Neural cell (in vitro differentiated cells): Measurements from ENCODE around the gene MKRN1. TPM values are rescaled to one million over a fixed set of nuclear protein-coding genes. Genes with fewer than 3 reads are reported as not detected.

Experiments used
- H2AFZ ChIP-seq: fragments of 200-600, 300-800 bp; sonication (generic), shearing (Covaris generic); 2 replicates; pipeline ENCODE4 v1.6.0; 2014; ENCODE audit warnings: low read depth, mild to moderate bottlenecking, antibody characterized with exemption, low read length, moderate library complexity
- H3F3A ChIP-seq: fragments of 200-600 bp; shearing (Covaris generic); 2 replicates; pipeline ENCODE4 v1.6.1; 2016; ENCODE audit warnings: mild to moderate bottlenecking, moderate library complexity, mixed read lengths, antibody characterized with exemption, low read length; ENCODE audit not compliant: insufficient read depth, poor library complexity, severe bottlenecking
- H3K27ac ChIP-seq: fragments of 200-600, 300-800 bp; sonication (generic), shearing (Covaris generic); 2 replicates; pipeline ENCODE4 v1.5.1; 2014; ENCODE audit warnings: mild to moderate bottlenecking, low read length, moderate library complexity
- H3K27me3 ChIP-seq: fragments of 300-800, 200-600 bp; sonication (generic), shearing (Covaris generic); 2 replicates; pipeline ENCODE4 v1.6.0; 2014; ENCODE audit warnings: mild to moderate bottlenecking, low read depth, low read length, moderate library complexity; ENCODE audit not compliant: insufficient read depth
- H3K36me3 ChIP-seq: fragments of 300-800, 200-600 bp; sonication (generic), shearing (Covaris generic); 2 replicates; pipeline ENCODE4 v1.5.1; 2014; ENCODE audit warnings: mild to moderate bottlenecking, antibody characterized with exemption, low read length, moderate library complexity; ENCODE audit not compliant: insufficient read depth
- H3K4me2 ChIP-seq: fragments of 300-800, 200-600 bp; sonication (generic), shearing (Covaris generic); 2 replicates; pipeline ENCODE4 v1.6.0; 2014; ENCODE audit warnings: mild to moderate bottlenecking, low read length
- H3K4me3 ChIP-seq: fragments of 300-800, 200-600 bp; sonication (generic), shearing (Covaris generic); 2 replicates; pipeline ENCODE4 v1.5.1; 2014; ENCODE audit warnings: mild to moderate bottlenecking, low read length, moderate library complexity
- H3K79me2 ChIP-seq: fragments of 200-600 bp; shearing (Covaris generic); replicated peaks from 2 replicates; pipeline ENCODE4 v1.6.0; 2014; ENCODE audit warnings: mild to moderate bottlenecking, low read length, moderate library complexity; ENCODE audit not compliant: insufficient read depth
- H3K9ac ChIP-seq: fragments of 300-800, 200-600 bp; sonication (generic), shearing (Covaris generic); 2 replicates; pipeline ENCODE4 v1.6.1; 2016; ENCODE audit warnings: mild to moderate bottlenecking, low read length, mixed read lengths
- H3K9me2 ChIP-seq: fragments of 200-600 bp; shearing (Covaris generic); 2 replicates; pipeline ENCODE4 v1.6.1; 2016; ENCODE audit warnings: mild to moderate bottlenecking, low read length, mixed read lengths; ENCODE audit not compliant: insufficient read depth
- H3K9me3 ChIP-seq: fragments of 200-600, 300-800 bp; sonication (generic), shearing (Covaris generic); 2 replicates; pipeline ENCODE4 v1.6.1; 2016; ENCODE audit warnings: mild to moderate bottlenecking, mixed run types, low read length, moderate library complexity, mixed read lengths
- H4K20me1 ChIP-seq: fragments of 200-600 bp; shearing (Covaris generic); 2 replicates; pipeline ENCODE4 v1.6.1; 2016; ENCODE audit warnings: mild to moderate bottlenecking, mixed run types; ENCODE audit not compliant: insufficient read depth
- CTCF ChIP-seq: fragments of 450-650 bp; IDR thresholded peaks from 2 replicates; pipeline ENCODE4 v1.5.1; 2014; ENCODE audit warnings: antibody characterized with exemption, mild to moderate bottlenecking, moderate library complexity; ENCODE audit not compliant: poor library complexity, severe bottlenecking
- EP300 ChIP-seq: fragments of 450-650 bp; conservative IDR thresholded peaks from 2 replicates; pipeline ENCODE4 v1.6.1; 2014; ENCODE audit warnings: antibody characterized with exemption, mild to moderate bottlenecking, moderate library complexity; ENCODE audit not compliant: poor library complexity, severe bottlenecking
- EZH2 ChIP-seq: fragments of 200-600, 300-800 bp; shearing (Covaris generic), sonication (generic); IDR thresholded peaks from 2 replicates; pipeline ENCODE4 v1.6.1; 2014; ENCODE audit warnings: antibody characterized with exemption, low read length, borderline replicate concordance, mild to moderate bottlenecking; ENCODE audit not compliant: insufficient read depth, poor library complexity, severe bottlenecking
- MXI1 ChIP-seq: fragments of 450-650 bp; conservative IDR thresholded peaks from 2 replicates; pipeline ENCODE4 v1.6.1; 2014; ENCODE audit warnings: antibody characterized with exemption, mild to moderate bottlenecking; ENCODE audit not compliant: poor library complexity, severe bottlenecking
- POLR2AphosphoS5 ChIP-seq: IDR thresholded peaks from 2 replicates; pipeline ENCODE4 v1.6.1; 2012
- RAD21 ChIP-seq: fragments of 450-650 bp; conservative IDR thresholded peaks from 2 replicates; pipeline ENCODE4 v1.6.1; 2014; ENCODE audit warnings: antibody characterized with exemption, mild to moderate bottlenecking, moderate library complexity
- REST ChIP-seq: IDR thresholded peaks from 2 replicates; pipeline ENCODE4 v1.6.1; 2012; ENCODE audit warnings: borderline replicate concordance
- SMC3 ChIP-seq: fragments of 450-650 bp; conservative IDR thresholded peaks from 2 replicates; pipeline ENCODE4 v1.6.1; 2014; ENCODE audit warnings: antibody characterized with exemption, mild to moderate bottlenecking, moderate library complexity; ENCODE audit not compliant: poor library complexity
- TAF1 ChIP-seq: IDR thresholded peaks from 2 replicates; pipeline ENCODE4 v1.6.1; 2012; ENCODE audit warnings: low read depth
- polyA plus RNA-seq: library from polyadenylated mRNA; depleted of rRNA; stranded (reverse); fragments of >200 nt; gene quantifications from 2 replicates; pipeline ENCODE4 v1.2.3, GENCODE V29; 2014

The MKRN1 gene
- polyA plus RNA-seq, 1 donor from 2014 or later = 251 TPM

- H3K9me2 ChIP-seq = no peaks in the 10 kb centered on the region
Observed at GRCh38 chr7:140453273-140453672, 26.0 kb downstream of the MKRN1 start.

GRCh38 chr7:140451716-140452115, 27.6 kb downstream of the MKRN1 start:
- no peak overlapping the region for H3K4me3 ChIP-seq
- H4K20me1 ChIP-seq = no peaks in the 10 kb centered on the region
- no peak overlapping the region for H2AFZ ChIP-seq
- no peaks in the 10 kb centered on the region for H3K9me2 ChIP-seq
- H3K27me3 ChIP-seq = no peaks in the 10 kb centered on the region
- H3K36me3 ChIP-seq = no peaks in the 10 kb centered on the region
- no peak overlapping the region for H3K9ac ChIP-seq
- H3K79me2 ChIP-seq = no peaks in the 10 kb centered on the region
- H3K4me2 ChIP-seq = no peak overlapping the region
- H3K9me3 ChIP-seq = no peaks in the 10 kb centered on the region
- no peaks in the 10 kb centered on the region for H3F3A ChIP-seq
- H3K27ac ChIP-seq = no peak overlapping the region
- TF ChIP-seq TAF1 = no peak
- no peak for TF ChIP-seq MXI1
- TF ChIP-seq REST = no peak
- TF ChIP-seq EP300 = no peak
- TF ChIP-seq RAD21 = no peak
- no peak for TF ChIP-seq EZH2
- no peak for TF ChIP-seq POLR2AphosphoS5

More at GRCh38 chr7:140453273-140453672, 26.0 kb downstream of the MKRN1 start:
- TF ChIP-seq POLR2AphosphoS5 = no peak
- TF ChIP-seq TAF1 = no peak
- no peak for TF ChIP-seq EP300
- TF ChIP-seq RAD21 = no peak
- no peak for TF ChIP-seq CTCF
- no peak for TF ChIP-seq SMC3
- no peak for TF ChIP-seq EZH2
- no peak for TF ChIP-seq REST
- no peak for TF ChIP-seq MXI1
- no peak overlapping the region for H2AFZ ChIP-seq
- H3K27me3 ChIP-seq = no peaks in the 10 kb centered on the region
- no peaks in the 10 kb centered on the region for H3K9me3 ChIP-seq
- peaks cover 7% of the 10 kb centered on the region for H3K36me3 ChIP-seq
- no peaks in the 10 kb centered on the region for H3F3A ChIP-seq
- H4K20me1 ChIP-seq = no peaks in the 10 kb centered on the region
- no peak overlapping the region for H3K9ac ChIP-seq
- H3K79me2 ChIP-seq = no peaks in the 10 kb centered on the region
- H3K4me2 ChIP-seq = no peak overlapping the region
- no peak overlapping the region for H3K27ac ChIP-seq
- no peak overlapping the region for H3K4me3 ChIP-seq
